Ovary (tissue), 1 donor: Measurements from ENCODE around the gene NME7.

ENCODE experiments used
- EP300 ChIP-seq: sonication (generic); formaldehyde crosslinking; IDR thresholded peaks from one replicate; pipeline ENCODE4 v1.6.1; 2017; ENCODE audit warnings: antibody characterized with exemption
- POLR2A ChIP-seq: fragments of 450-650 bp; IDR thresholded peaks from one replicate; pipeline ENCODE4 v1.6.1; 2017; ENCODE audit warnings: antibody characterized with exemption, mild to moderate bottlenecking, moderate library complexity

DNA sequence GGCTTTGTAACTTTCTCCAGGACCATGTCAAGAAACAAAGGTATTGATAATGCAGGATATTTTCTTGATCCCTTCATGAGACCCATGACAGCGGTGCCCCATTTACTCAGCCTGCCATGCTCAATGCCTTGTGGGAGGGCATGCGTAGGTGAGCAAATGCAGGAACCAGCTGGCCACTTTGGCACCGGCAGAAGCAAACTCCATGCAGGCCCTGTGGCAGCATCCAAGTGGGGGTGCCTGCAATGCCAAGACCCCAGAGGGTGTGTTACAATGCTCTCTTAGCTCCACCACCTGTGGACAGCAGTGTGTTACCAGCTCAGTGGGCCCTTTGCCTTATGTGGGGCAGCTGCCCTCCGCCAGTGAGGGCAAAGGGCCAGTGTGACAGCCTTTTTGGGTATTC is 153.0 kb downstream of the NME7 start:
- TF ChIP-seq EP300 (no peak), POLR2A (no peak)
